22Rv1 (cell line): ENCODE data around the gene MAGEA1.
"Not testable (repeated sequence)": the region's sequence is repeated elsewhere in the genome, so short reads cannot be mapped to it uniquely, and the experiment has no call there.

Experiments
- CTCF ChIP-seq: fragments of 450-650 bp; IDR thresholded peaks from 2 replicates; pipeline ENCODE4 v1.5.1; 2017; ENCODE audit warnings: mild to moderate bottlenecking
- ZFX ChIP-seq: fragments of 450-650 bp; IDR thresholded peaks from 2 replicates; pipeline ENCODE4 v1.6.1; 2017; ENCODE audit warnings: antibody characterized with exemption, borderline replicate concordance

GRCh38 chrX:153146288-153146687 is 32.8 kb upstream of the MAGEA1 start:
- TF ChIP-seq CTCF, ZFX: not testable (repeated sequence)
